SK-MEL-5 (cell line): ENCODE results near the gene PDE6D. TPM values are rescaled to one million over a fixed set of nuclear protein-coding genes. Genes with fewer than 3 reads are reported as not detected.

Experiments used
- DNase-seq: peaks from one replicate; pipeline ENCODE4 v3.0.0-alpha.2; 2016; ENCODE audit warnings: low read depth, low spot score
- in situ Hi-C: cut with HindIII; loops from 2 replicates; pipeline ENCODE4 v1.10.0; 2016; ENCODE audit warnings: low sequenced_read_pairs, high pct_unique_total_duplicates, low pct_unique_long_range_greater_than_20kb
- small RNA-seq, 2 experiments: library from RNA; depleted of rRNA; stranded (forward); fragments of <200 nt; gene quantifications; one replicate each; pipeline ENCODE3, GENCODE V24; 2014
- total RNA-seq: library from RNA; depleted of rRNA; stranded (reverse); fragments of >200 nt; shearing (Covaris generic); gene quantifications from 2 replicates; pipeline ENCODE4 v1.2.3, GENCODE V29; 2014; rRNA removed

Gene PDE6D
- total RNA-seq, 1 experiment from 2014 or later = 37.7 TPM

GRCh38 chr2:231689124-231689893 is 91.8 kb downstream of the PDE6D start:
- in situ Hi-C loops = no loop called here
- no peak for DNase-seq

- in situ Hi-C loops = no loop called here
- no peak for DNase-seq
Observed at GRCh38 chr2:231688719-231689118, 92.4 kb downstream of the PDE6D start.

GRCh38 chr2:231687961-231688360 is 93.1 kb downstream of the PDE6D start:
- in situ Hi-C loops = no loop called here
- no peak for DNase-seq

GRCh38 chr2:231687133-231687852 is 93.8 kb downstream of the PDE6D start:
- in situ Hi-C loops = no loop called here
- peak; percentile 74 for DNase-seq

GRCh38 chr2:231686192-231687100 is 94.6 kb downstream of the PDE6D start:
- no peak for DNase-seq
- in situ Hi-C loops = no loop called here

- in situ Hi-C loops = no loop called here
- peak; percentile 29 for DNase-seq
Observed at GRCh38 chr2:231685349-231686191, 95.5 kb downstream of the PDE6D start.

- in situ Hi-C loops = no loop called here
- DNase-seq = peak; percentile 15
Observed at GRCh38 chr2:231684314-231685223, 96.5 kb downstream of the PDE6D start.

GRCh38 chr2:231683292-231684235 is 97.5 kb downstream of the PDE6D start:
- no peak for DNase-seq
- in situ Hi-C loops = no loop called here

GRCh38 chr2:231682603-231683291 is 98.3 kb downstream of the PDE6D start:
- in situ Hi-C loops = no loop called here
- DNase-seq = no peak

Small RNA genes lying within 50 kb of the gene (small RNA-seq; reads per million reads assigned to genes)
- gene AC073476.4 (0 reads per million in 2 experiments), gene RF00015 (0 reads per million in 2 experiments)

Other genes starting within 250 kb of the PDE6D start
- not detected in 2 replicates for gene TEX44, start 188.4 kb downstream of the PDE6D start, total RNA-seq
- gene PTMA, start 72.8 kb downstream of the PDE6D start, total RNA-seq = 885 and 950 TPM in 2 replicates
- gene COPS7B, start 5.2 kb upstream of the PDE6D start, total RNA-seq = 19.6 and 20.7 TPM in 2 replicates
- 2.1 and 2.4 TPM in 2 replicates for gene NPPC, start 145.1 kb upstream of the PDE6D start, total RNA-seq
- 21.5 and 22.9 TPM in 2 replicates for gene DIS3L2, start 180.4 kb upstream of the PDE6D start, total RNA-seq